ENCODE results near the gene OPRM1. TPM values are rescaled to one million over a fixed set of nuclear protein-coding genes. Genes with fewer than 3 reads are reported as not detected.

The OPRM1 gene
- total RNA-seq, 1 experiment from 2014 or later = not detected

GRCh38 chr6:154234019-154234772 lies 195.2 kb downstream of the OPRM1 start:
- H2BK15ac ChIP-seq (ENCODE audit: low read depth, low read length) = no peak overlapping the region
- no peak overlapping the region for H2BK5ac ChIP-seq (ENCODE audit: insufficient read length, low read length)
- no peak overlapping the region for H4K8ac ChIP-seq (replicated peaks; ENCODE audit: insufficient read length, low read depth, low read length)
- no peak overlapping the region for H4K5ac ChIP-seq (ENCODE audit: insufficient read length, low read depth, low read length)
- Mint-ChIP-seq H3K9me3 (no peaks in the 10 kb centered on the region), H3K36me3 (ENCODE audit: insufficient read depth in 1 of 3, low read depth in 3 of 3) (no peaks in the 10 kb centered on the region), H3K27me3 (ENCODE audit: low read depth) (no peaks in the 10 kb centered on the region), H3K4me3 (no peak overlapping the region), H3K4me1 (peaks cover 0 to 11% of the 10 kb centered on the region in 2 experiments; a peak in 2 of 4 replicates), H3K27ac (peak overlapping the region in 1 of 3 experiments; percentile 1; a peak in 2 of 7 replicates)
- H3K4ac ChIP-seq (ENCODE audit: low read depth, low read length) = no peak overlapping the region
- H2BK12ac ChIP-seq (ENCODE audit: insufficient read length, low read depth, low read length) = no peak overlapping the region
- H3K14ac ChIP-seq (ENCODE audit: insufficient read depth, low read length) = no peak overlapping the region
- no peaks in the 10 kb centered on the region for H3K27me3 ChIP-seq (ENCODE audit: insufficient read depth, low read length)
- no peaks in the 10 kb centered on the region for H4K20me1 ChIP-seq (ENCODE audit: control insufficient read depth, insufficient read depth, insufficient read length)
- no peak overlapping the region for H3T11ph ChIP-seq (ENCODE audit: low read length)
- no peak overlapping the region for H2AK5ac ChIP-seq (ENCODE audit: insufficient read length, low read length)
- no peak overlapping the region for H2BK20ac ChIP-seq (ENCODE audit: low read depth, low read length, poor library complexity, severe bottlenecking)
- H3K23ac ChIP-seq (ENCODE audit: insufficient read length, low read depth, low read length) = no peak overlapping the region
- no peak for TF ChIP-seq CTCF (conservative IDR thresholded peaks at IDR 0.05)
- H2AFZ ChIP-seq (ENCODE audit: low read length) = no peak overlapping the region
- H3K27ac ChIP-seq (ENCODE audit: insufficient read length, low read depth, low read length) = no peak overlapping the region
- H3K9ac ChIP-seq (ENCODE audit: extremely low read depth, insufficient read length, low read length) = no peak overlapping the region
- H3K79me2 ChIP-seq (ENCODE audit: insufficient read depth, low read length) = no peaks in the 10 kb centered on the region
- H3K23me2 ChIP-seq (ENCODE audit: insufficient read length, low read depth, low read length, poor library complexity, severe bottlenecking) = no peaks in the 10 kb centered on the region
- H3K56ac ChIP-seq (ENCODE audit: insufficient read length, low read depth, low read length) = no peak overlapping the region
- no peak overlapping the region for H3K4me2 ChIP-seq (ENCODE audit: insufficient read depth, insufficient read length, low read length)
- H3K4me1 ChIP-seq (ENCODE audit: insufficient read depth, low read length) = no peaks in the 10 kb centered on the region
- H3K18ac ChIP-seq (ENCODE audit: insufficient read length, low read depth, low read length) = no peak overlapping the region
- H3K9me3 ChIP-seq (ENCODE audit: control insufficient read depth, low read depth, low read length) = no peaks in the 10 kb centered on the region
- no peak for DNase-seq
- no CpG with 5 or more reads among the region's 4 CpGs for WGBS (ENCODE audit: extremely low coverage, insufficient read length, low lambda C conversion rate)
- no peak overlapping the region for H4K91ac ChIP-seq (ENCODE audit: insufficient read length, low read depth, low read length)
- no peaks in the 10 kb centered on the region for H3K79me1 ChIP-seq (ENCODE audit: insufficient read depth, low read depth, low read length, poor library complexity, severe bottlenecking)
- no peak overlapping the region for H2BK120ac ChIP-seq (ENCODE audit: low read depth, low read length, poor library complexity, severe bottlenecking)

Data from H9 (cell line).